DMS 273 (cell line): ENCODE data around the gene RARRES2.

Source experiments
- DNase-seq: peaks from one replicate; lab custom pipeline; 2025; ENCODE audit not compliant: unreplicated experiment; lab: John Stamatoyannopoulos, UW

RARRES2 gene

GRCh38 chr7:150377196-150377595 lies 35.8 kb upstream of the RARRES2 start:
- DNase-seq, result no peak

- no peak for DNase-seq
Measured at GRCh38 chr7:150376560-150376959, 35.1 kb upstream of the RARRES2 start.

GRCh38 chr7:150375662-150376521 lies 34.5 kb upstream of the RARRES2 start:
- peak; percentile 46 for DNase-seq

GRCh38 chr7:150374472-150374871 lies 33.0 kb upstream of the RARRES2 start:
- no peak for DNase-seq

GRCh38 chr7:150374026-150374425 lies 32.6 kb upstream of the RARRES2 start:
- DNase-seq, result no peak

- DNase-seq, result no peak
Measured at GRCh38 chr7:150373049-150373801, 31.8 kb upstream of the RARRES2 start.

GRCh38 chr7:150372271-150373048 lies 31.0 kb upstream of the RARRES2 start:
- DNase-seq, result no peak

GRCh38 chr7:150371996-150372270 lies 30.5 kb upstream of the RARRES2 start:
- DNase-seq, result no peak

- no peak for DNase-seq
Measured at GRCh38 chr7:150371131-150371995, 29.9 kb upstream of the RARRES2 start.

- DNase-seq, result no peak
Measured at GRCh38 chr7:150370612-150371071, 29.2 kb upstream of the RARRES2 start.

GRCh38 chr7:150369748-150370501 lies 28.5 kb upstream of the RARRES2 start:
- no peak for DNase-seq

GRCh38 chr7:150368884-150369747 lies 27.7 kb upstream of the RARRES2 start:
- peak; percentile 79 for DNase-seq

- peak; percentile 98 for DNase-seq
Measured at GRCh38 chr7:150368096-150368883, 26.9 kb upstream of the RARRES2 start, which contains the start of gene REPIN1. TSS of gene REPIN1 (plus strand) at chr7:150368822. CDS start at chr7:150369712, 890 bp downstream.

GRCh38 chr7:150367677-150368095 lies 26.3 kb upstream of the RARRES2 start:
- DNase-seq, result no peak

- DNase-seq, result no peak
Measured at GRCh38 chr7:150365673-150366398, 24.4 kb upstream of the RARRES2 start.

GRCh38 chr7:150365194-150365593 lies 23.8 kb upstream of the RARRES2 start:
- DNase-seq, result no peak

GRCh38 chr7:150363872-150364271 lies 22.4 kb upstream of the RARRES2 start:
- DNase-seq, result no peak
